ENCODE results near the gene CMTM4.
"Not testable (repeated sequence)": the region's sequence is repeated elsewhere in the genome, so short reads cannot be mapped to it uniquely, and the experiment has no call there.

CMTM4 gene

DNA sequence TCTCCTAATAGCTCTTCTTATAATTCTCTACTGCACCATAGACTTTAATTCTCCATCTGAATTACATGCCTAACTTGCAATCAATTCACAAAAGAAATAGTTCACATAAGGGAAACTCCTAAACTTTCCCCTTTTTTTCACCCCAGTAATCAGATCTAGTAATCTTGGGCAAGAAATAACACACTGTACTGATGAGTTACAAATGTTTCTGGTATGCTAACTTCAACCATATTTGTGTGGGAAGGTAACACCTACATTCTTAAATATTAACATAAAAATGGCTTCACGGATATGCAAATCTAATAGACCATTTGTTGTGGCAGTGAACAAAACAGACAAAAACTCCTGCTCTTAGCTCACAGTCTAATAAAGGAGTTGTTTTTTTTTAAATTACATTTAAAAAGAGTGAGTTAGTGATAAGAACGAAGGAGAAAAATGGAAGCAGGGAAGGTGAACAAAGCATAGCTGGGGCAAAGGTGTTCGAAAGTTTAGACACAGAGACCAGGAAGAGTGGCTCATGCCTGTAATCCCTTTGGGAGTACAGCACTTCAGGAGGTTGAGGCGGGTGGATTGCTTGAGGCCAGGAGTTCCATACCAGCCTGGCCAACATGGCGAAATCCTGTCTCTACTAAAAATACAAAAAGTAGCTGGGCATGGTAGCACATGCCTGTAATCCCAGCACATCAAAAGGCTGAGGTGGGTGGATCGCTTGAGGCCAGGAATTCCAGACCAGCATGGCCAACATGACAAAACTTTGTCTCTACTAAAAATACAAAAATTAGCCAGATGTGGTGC, 57.3 kb downstream of the CMTM4 start:
- no peak for DNase-seq

DNA sequence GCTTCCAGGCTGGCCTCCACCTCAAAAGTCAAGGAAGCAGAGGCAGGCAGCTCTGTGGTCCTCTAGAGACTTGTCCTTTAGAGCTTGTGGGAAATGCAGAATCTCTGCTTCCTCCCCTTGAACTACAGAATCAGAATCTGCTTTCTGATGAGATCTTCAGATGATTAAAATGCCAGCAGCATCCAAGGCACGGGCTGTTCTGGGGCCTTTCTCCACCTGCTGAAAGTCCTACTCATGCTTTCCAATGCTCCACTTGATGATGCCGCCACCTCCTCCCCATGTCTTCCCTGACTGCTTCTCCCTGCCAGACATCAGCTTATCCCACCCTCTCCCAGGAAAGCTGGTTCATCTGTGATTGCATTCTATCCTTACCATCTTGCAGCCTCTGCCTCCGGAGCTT, 58.7 kb downstream of the CMTM4 start:
- no peak for DNase-seq

DNA sequence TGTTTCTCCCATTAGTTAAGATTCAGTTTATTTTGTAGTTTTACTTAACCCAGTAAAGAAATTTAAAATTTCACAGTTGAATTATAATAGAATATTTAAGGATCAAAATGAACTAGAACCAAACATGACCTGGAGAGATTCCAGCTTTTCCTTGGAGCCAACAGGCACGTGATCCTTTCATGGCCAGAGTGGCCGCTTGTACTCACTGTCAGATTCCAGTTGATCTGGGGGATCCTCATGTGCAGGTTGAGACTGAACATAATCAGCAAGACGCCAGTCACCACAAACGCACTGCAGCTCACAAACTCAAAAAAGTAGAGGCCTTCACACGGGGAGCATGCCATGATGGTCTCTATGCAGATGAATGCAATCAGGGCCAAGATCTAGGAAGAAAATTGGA, 60.3 kb downstream of the CMTM4 start:
- no peak for DNase-seq

DNA sequence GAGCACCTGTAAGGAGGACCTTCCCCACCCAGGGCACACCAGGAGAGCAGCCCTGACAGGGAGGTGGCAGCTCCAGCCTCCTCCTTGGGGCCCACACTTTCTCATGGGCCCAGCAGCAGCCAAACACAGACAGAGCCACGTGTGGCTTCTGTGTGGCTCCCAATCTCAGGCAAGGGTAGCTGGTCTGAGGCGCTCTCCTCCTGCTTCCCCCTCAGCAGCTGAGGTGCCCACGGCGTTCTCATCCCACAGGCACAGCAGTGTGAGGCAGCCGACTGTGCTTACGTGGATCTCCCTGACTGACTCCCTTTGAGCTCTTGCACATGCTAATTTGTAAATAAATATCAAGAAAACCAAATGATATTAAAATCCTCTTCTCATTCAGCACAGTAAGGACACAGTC, 61.1 kb downstream of the CMTM4 start:
- DNase-seq = no peak

DNA sequence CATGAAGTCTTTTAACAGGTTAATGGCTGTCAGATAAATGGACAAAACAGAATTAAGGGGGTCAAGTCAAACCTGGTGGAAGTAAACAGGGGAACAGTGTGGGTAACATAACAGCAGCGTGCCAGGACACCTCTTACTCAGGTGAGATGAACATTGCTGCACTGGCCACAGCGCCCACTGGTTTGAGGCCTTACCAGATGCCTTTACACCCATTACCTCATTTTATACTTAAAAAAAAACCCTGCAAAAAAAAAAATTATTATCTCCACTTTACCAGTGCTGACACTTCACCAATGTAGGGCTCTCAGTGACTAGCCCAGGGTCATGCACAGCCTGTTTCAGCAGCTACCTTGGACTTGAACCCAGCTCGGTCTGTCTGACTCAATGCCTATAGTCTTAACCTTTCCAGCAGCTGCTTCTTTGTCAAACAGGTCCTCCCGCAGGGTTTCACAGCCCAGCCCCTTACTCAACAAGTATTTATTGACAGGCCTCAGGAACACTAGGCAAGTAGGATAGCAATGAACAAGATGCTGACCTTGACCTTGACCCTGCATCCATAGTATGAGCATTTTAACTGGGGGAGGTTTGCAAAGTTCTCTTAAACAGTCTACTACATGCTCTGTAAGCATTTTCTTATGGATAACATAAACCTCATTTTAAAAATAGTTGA, 61.9 kb downstream of the CMTM4 start:
- no peak for DNase-seq

DNA sequence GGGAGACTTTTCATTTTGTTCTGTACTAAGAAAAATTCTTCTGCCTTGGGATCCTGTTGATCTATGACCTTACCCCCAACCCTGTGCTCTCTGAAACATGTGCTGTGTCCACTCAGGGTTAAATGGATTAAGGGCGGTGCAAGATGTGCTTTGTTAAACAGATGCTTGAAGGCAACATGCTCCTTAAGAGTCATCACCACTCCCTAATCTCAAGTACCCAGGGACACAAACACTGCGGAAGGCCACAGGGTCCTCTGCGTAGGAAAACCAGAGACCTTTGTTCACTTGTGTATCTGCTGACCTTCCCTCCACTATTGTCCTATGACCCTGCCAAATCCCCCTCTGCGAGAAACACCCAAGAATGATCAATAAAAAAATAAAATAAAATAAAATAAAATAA, 65.0 kb downstream of the CMTM4 start:
- DNase-seq = not testable (repeated sequence)

DNA sequence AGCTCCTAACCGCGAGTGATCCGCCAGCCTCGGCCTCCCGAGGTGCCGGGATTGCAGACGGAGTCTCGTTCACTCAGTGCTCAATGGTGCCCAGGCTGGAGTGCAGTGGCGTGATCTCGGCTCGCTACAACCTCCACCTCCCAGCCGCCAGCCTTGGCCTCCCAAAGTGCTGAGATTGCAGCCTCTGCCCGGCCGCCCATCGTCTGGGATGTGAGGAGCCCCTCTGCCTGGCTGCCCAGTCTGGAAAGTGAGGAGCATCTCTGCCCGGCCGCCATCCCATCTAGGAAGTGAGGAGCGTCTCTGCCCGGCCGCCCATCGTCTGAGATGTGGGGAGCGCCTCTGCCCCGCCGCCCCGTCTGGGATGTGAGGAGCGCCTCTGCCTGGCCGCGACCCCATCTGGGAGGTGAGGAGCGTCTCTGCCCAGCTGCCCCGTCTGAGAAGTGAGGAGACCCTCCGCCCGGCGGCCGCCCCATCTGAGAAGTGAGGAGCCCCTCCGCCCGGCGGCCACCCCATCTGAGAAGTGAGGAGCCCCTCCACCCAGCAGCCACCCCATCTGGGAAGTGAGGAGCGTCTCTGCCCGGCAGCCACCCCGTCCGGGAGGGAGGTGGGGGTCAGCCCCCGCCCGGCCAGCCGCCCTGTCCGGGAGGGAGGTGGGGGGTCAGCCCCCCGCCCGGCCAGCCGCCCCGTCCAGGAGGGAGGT, 65.8 kb downstream of the CMTM4 start:
- not testable (repeated sequence) for DNase-seq

DNA sequence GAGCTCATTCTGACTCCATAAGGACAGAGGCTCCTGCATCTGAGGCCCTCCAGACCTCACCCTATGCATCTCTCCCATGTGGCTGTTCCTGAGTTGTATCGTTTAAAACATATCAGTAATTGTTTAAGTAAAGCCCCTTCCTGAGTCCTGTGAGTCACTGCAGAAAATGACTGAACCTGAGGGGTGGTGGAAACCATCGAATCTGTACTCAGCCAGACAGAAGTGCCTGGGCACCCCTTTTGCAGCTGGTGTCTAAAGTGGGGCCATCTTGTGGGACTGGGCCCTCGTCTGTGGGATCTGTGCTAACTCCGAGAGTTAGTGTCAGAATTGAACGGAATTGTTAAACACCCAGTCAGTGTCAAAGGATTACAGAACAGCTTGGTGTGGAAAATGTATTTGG, 66.7 kb downstream of the CMTM4 start:
- no peak for DNase-seq

DNA sequence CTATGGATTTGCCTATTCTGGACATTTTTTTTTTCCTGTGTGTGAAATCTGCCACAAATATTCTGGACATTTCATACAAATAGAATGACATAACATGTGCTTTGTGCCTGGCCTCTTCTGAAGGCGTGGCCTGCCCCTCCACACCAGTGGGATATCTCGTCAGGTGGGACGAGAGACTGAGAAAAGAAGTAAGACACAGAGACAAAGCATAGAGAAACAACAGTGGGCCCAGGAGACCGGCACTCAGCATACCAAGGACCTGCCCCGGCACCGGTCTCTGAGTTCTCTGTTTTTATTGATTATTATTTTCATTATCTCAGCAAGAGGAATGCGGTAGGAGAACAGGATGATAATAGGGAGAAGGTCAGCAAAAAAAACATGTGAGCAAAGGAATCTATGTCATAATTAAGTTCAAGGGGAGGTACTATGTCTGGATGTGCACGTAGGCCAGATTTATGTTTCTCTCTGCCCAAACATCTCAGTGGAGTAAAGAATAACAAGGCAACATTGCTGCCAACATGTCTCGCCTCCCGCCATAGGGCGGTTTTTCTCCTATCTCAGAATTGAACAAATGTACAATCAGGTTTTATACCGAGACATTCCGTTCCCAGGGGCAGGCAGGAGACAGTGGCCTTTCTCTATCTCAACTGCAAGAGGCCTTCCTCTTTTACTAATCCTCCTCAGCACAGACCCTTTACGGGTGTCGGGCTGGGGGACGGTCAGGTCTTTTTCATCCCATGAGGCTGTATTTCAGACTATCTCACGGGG, 68.7 kb downstream of the CMTM4 start:
- DNase-seq = not testable (repeated sequence)

DNA sequence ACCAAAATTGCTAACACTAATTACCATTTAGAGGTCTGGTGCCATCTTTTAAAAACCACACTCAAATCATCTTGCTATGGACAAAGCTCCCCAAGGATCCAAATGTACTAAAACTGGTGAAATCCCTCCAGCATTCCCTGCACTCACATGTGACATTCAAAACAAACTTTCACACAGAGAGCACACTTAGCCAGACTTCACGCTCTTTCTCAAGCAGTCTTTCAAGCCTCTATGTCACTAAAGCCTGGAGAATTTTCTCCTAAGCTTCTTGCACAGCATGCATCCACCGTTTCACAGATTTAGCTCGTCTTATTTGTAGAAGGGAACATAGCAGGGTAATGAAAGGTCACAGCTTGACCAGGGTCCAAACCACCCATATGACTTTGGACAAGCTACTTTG, 72.8 kb downstream of the CMTM4 start:
- no peak for DNase-seq

DNA sequence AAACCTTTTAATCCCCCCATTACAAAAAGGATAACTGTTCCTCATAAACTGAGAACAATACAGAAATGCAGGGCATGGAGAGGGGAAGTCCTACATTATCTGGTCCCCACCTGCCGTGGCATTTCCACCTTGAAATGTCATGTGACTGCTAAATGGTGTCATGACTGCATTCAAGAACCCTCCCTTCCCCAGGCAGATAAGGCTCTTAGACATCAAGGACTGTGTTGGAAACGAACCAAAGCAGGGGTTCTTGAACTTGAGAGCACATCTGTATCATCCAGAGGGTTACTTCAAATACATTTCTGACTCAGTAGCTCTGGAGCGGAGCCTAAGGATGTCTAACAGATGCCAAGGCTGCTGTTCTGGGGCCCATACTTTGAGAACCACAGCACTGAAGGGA, 73.7 kb downstream of the CMTM4 start:
- no peak for DNase-seq

DNA sequence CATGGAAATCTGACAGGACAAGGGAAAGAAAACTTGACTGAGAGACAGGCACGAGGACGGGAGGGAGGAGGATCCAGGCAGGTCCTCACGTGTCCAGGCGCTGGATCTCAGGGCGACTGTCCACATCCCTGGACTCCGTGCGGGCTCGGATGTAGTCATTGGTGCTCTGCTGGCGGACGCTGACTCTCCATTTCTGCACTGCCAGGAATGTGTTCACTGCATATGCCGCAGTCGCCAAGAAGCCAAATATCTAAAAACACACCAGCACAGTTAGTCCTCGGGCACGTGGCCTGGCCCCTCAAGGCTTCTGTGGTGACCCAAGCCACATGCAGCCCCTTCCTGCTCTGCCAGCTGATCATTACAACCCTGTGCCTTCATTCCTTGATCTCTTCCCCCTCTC, 74.6 kb downstream of the CMTM4 start:
- no peak for DNase-seq

DNA sequence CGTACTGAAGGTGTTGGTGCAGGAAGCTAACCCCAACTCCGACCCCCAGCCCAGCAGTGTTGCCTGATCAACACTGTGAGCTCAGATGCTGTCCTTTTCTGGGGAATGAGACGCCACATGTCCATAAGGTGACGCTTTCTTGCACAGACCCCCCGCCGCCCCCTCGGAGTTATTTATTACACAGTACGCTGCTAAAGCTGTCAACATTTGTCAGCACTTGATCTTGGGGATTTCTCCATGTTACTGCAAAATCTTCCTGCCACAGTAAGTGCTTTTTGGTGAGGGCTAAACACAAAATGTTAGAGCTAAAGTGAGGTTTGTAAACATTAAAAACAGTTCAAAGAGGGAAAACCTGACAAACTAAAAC, 76.1 kb downstream of the CMTM4 start:
- DNase-seq = no peak

DNA sequence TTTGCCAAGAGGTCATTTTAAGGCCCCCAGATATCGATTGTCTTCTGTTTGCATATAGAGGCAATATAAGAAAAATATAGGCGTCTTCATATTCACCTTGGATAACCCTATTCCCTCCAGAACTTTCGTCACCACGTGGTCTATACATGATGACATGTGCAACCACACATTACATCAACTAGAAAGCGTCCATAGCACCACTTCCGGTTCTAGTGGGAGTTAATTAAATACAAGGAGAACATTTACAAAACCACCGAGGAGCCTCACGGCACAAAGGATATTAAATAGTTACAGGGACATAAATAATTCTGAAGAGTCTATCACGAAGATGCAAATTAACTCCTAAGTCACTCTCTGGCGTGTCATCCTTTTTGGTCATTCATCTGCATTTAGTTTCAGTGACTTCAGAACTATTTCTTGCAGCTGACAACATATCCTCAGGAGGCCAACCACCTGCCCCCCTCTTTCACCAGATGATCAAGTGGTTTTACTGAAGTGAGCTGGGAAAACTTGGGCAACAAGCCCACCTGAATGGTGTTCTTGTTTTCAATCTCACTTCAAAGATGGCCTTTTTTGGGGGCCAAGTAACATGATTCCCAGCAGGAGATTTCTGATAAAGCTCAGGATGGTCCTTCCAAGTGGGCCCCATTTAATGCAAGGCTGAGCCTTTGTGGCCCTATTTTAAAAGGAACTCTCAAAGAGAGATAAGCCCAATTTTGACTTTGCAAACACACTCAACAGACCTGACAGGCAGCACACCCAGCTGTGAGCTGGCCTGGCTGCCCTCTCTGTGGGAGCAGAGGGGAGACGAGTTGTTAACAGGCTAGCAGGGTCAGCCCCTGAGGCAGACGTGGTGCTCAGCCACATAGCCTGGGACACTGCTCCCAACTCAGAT, 76.8 kb downstream of the CMTM4 start:
- no peak for DNase-seq

DNA sequence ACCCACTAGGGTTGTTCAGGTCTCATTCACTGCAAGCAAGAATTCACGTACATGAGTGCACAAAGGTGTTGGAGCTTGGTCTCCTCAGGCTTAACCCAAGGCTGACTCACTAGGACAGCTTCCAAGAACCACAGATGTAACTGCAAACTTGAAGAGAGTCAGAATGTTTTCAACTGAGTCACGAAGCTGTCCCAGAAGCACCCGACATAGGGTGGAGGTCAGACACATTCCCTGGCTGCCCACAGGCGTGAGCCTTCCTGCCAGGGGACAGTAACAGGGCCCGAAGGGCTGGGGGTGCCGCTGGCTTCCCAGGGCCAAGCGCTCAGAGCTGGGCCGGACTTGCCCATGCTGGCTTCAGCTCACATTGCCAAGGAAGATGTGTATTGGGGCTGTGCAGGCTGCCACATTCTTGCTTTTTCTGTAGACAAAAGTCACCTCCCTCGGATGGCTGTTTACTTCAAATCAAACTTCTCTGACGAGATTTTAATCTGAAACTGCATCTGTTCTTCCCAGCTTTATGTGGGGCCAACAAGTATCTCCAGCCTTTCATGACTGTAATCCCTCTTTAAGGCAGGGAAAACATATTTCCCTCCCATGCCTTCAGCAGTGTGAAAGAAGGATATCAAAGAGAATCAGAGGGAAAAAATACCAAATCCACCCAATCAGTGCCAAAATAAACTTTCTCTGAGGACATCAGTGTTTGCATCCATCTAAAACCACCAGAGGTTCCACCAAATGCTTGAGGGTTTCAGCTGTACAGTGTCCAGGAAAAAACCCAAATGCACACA, 77.8 kb downstream of the CMTM4 start:
- DNase-seq = no peak

DNA sequence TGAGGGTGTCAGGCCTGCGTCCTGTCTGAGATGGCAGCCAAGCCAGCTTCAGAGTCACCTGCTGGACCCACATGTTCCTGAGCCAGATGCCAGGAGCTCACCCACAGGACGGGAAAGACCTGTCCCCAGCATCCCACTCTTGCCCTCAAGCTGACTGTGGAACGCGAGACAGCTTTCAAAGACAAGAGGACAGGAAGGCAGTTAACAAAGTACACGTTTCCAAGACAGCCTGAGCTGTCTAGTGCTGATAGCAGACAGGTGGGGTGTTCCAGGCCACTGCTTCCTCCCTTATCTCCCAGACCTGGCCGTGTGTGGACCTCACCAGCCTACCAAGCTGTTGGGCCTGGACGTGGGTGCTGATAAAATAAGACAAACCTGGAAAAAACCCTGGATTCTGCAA, 78.8 kb downstream of the CMTM4 start:
- no peak for DNase-seq

DNA sequence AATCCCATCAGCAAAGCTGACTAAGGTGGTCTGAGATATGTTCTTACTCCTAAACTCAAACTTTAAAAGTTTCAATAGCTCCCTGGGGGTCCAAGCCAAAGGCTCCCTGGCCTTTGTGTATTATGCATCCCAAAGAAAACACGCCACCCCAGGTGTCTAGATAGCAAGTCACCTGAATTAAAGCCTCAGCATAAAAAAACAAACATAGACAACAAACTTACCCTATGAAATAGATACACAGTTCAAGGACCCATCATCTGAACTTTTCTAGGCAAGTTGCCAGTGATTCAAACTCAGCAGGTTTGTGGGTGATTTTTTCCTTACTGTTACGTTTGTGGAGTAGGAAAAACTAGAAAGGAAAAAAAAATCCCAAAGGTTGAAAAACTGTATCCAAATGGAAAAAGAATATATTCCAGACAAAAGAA, 79.5 kb downstream of the CMTM4 start:
- no peak for DNase-seq

DNA sequence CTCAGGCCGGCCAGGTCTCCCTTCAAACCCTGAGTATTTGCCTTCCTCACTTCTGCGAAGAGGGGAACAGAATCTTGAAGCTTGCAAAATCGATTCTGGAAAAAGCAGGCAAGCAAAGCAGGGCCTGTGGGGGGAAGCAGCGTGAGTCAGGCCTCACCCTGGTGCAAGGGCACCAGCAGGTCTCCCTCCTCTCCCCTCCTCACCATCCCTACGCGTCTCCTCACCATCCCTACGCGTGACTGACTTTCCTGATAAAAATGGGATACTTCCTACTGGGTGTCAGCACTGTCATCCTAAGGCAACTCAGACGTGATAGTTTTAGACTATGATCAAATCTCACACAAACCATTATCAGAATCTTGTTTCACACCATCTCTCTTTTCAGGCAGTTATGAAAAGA, 80.0 kb downstream of the CMTM4 start:
- DNase-seq = no peak

DNA sequence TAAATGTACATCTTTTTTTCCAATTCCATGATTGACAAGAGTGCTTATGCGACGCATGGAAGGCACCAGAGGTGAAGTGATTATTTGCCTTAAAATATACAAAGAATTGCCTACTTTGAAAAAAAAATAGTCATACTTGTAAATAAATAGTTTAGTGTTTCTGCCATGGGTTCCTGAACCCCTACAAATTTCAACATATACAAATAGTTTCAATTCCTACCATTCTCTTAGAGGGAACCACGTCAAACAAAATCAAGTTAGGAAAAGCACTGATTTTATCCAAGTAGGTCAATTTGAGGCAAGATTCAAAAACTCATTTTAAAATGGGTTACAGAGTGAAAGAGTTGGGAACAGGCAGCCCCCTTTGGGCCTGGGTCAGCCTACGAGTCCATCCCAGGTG, 80.4 kb downstream of the CMTM4 start:
- no peak for DNase-seq

DNA sequence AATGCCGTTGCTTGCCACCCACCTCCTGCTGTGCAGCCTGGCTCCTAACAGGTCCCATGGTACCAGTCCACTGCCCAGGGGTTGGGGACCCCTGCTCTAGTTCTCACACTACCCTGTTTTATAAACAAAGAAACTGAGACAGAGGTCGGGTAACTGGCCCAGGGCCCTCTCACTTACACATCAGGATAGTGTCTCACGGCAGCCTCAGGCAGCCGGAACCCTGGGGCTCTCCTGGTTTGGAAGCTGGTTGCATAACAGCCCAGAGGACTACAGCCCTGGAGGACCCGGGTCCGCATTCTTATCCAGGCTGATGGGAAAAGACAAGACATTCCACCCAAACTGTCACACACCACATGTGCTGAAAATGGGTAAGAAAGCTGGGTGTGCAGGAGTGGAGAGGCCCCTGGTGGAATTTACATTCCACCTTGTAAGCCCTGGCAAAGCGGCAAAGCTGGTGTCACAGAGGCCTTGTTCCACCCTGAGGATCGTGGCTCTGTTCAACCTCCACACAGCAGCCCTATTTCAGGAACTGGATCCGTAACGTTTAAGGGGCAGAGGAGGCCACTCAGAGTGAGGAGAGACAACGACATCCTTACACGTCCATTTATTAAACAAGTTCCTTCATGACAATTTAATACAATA, 82.3 kb downstream of the CMTM4 start:
- no peak for DNase-seq

DNA sequence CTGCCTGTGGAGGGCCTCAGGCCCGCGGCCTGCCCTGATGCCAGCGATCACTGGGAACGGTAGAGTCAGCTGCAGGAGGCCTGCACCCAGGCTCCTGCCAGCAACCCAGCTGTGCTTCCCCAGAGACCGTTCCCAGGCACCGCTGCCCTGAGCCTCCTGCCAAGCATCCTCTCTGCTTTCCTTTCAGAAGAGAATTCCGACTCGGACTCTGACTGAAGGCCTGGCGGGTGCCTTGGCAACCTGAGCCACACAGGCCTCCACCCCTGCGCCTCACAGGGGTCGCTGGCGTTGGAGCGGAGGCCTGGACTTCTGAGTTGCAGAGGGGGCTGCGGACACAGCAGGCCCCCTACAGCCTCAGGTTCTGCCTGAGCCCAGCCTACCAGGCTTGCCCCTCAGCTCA, 84.1 kb downstream of the CMTM4 start:
- no peak for DNase-seq

Data from NCI-H2029 (cell line).